Left lobe of liver (tissue), 2 donors: Measurements from ENCODE around the gene ZNRF1. TPM values are rescaled to one million over a fixed set of nuclear protein-coding genes. Genes with fewer than 3 reads are reported as not detected.
"Not testable (repeated sequence)": the region's sequence is repeated elsewhere in the genome, so short reads cannot be mapped to it uniquely, and the experiment has no call there.

Experiments used
- ATAC-seq: fragments of 200-7000 bp; cut with Tn5 transposase; one replicate; pipeline ENCODE4 v1.9.1; 2020; ENCODE audit warnings: mild to moderate bottlenecking, moderate library complexity
- DNase-seq: peaks from one replicate; pipeline ENCODE4 v3.0.0-alpha.2; 2020; ENCODE audit warnings: low spot score
- total RNA-seq: library from RNA; stranded (reverse); gene quantifications from one replicate; pipeline ENCODE4 v1.2.1, GENCODE V29; 2021
- donor health status: DM: no; HTN: no; CAD: no; lungs with moderate emphysema.
- donor health status: DM: no; HTN: yes; CAD: no.

The ZNRF1 gene
- total RNA-seq, 1 donor from 2014 or later, result 14.0 TPM

DNA sequence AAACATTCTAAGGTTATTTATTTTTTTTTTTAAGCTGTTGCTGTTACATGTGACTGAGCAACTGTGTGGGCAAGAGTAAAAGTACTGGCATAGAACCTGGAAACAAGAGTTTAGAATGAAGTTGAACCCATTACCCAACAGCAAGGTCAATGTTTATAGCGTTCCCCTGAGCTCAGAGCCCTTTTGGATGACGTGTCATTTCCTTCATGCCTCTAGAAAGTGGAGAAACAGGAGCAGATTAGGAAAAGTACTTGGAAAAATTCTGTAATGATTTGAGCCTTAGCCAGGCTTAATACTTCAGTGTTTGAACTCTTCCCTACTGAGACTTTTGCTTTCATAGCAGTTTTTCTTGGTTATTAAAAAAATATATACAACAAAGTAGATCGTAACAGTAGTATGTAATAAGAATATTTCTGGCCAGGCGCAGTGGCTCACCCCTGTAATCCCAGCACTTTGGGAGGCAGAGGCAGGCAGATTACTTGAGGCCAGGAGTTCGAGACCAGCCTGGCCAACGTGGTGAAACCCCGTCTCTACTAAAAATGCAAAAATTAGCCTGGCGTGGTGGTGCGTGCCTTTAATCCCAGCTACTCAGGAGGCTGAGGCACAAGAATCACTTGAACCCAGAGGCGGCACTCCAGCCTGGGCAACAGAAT lies 27.5 kb downstream of the ZNRF1 start:
- ATAC-seq, result peak; percentile 77
- not testable (repeated sequence) for DNase-seq

DNA sequence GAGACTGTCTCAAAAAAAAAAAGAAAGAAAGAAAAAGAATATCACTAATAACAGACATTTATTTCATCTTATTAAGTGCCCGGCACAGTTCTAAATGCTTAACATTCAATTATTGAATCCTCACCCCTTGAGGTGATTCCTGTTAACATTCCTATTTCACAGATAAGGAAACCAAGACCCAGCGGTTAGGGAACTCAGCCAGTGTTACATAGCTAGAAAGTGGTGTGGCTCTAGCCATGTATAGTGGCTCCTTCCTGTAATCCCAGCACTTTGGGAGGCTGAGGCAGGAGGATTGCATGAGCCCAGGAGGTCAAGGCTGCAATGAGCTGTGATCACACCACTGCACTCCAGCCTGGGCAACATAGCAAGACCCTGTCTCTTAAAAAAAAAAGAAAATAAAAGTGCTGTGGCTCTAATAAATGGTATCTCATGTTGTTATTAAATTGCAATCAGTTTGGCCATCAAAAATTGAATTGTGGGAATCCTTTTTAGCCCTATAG lies 28.1 kb downstream of the ZNRF1 start:
- no peak for ATAC-seq
- DNase-seq, result no peak

DNA sequence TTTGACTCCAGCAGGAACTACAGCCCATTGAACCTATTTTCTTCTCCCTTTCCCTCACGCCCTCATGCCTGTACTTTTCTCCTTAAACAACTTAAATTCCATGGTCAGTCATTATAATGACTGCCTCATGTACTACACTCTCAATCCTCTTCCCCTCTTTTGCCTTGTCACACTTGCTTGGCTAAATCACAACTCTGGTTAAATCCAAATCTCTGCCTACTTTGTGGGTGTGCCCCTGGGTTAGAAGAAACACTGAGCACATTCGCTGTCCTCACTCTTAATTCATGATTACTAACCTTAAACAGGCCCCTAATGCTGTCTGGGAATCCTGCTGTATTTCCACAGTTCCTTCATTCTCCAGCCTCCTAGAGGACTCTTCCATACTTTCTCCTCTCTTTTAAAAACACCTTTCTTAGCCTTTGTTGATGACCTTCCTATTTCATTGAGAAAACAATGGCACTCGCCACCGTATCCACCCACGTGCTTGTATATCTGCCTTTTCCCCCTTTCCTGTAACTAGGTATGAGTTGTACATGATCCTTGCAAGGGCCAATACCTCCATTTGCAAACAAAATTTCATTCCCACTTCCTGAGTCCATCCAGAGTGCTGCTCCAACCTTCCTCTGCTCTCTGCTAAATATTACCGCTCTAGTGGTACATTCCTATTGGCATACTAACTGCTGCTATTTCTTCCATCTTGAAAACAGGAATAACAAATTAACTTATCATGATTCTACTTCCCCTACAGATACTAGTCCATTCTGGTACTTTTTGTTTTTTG lies 28.9 kb downstream of the ZNRF1 start:
- DNase-seq (no peak), ATAC-seq (no peak)

DNA sequence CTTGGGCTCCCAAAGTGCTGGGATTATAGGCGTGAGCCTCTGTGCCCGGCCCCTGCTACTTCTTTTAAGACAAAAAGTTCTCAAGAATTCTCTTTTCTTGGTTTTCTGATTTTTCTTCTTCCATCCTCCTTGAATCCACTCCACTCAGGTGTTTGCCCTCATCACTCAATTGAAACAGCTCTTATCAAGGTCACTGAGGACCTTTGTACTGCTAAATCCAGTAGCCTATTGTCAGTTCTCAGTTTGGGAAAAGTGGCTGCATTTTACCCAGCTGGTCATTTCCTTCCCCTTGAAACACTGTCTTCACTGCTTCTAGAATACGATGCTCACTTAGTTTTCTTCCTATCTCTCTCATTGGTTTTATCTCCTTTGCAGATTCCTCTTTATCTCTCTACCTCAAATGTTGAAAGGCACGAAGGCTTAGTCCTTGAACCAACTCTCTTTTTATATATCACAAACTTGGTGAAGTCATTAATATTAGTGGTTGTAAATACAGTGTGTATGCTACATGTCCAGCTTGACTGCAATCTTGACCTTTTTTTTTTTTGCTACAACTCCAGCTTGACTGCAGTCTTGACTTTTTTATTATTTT lies 29.8 kb downstream of the ZNRF1 start:
- DNase-seq (no peak), ATAC-seq (peak; percentile 54)

DNA sequence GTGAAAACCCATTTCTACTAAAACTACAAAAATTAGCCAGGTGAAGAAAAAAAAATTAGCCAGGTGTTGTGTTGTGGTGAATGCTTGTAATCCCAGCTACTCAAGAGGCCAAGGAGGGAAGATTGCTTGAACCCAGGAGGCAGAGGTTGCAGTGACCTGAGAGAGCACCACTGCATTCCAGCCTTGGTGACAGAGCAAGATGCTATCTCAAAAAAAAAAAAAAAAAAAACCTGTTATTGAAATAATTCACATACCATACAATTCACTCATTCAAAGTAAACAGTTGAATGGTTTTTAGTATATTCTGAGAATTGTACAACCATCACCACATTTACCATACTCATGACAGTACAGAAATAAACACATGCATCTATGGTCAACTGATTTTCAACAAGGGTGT lies 31.0 kb downstream of the ZNRF1 start:
- DNase-seq, result no peak
- ATAC-seq, result no peak

DNA sequence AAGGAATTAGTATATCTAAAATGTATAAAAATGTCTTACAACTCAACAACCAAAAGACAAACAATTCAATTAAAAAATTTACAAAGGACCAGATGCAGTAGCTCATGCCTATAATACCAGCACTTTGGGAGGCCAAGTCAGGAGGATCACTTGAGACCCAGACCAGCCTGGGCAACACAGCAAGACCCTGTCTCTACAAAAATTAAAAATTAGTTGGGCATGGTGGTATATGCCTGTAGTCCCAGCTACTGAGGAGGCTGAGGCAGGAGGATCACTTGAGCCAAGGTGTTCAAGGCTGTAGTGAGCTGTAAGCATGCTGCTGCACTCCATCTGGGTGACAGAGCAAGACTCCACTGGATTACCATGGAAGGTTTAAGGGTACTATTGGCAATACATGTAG lies 33.8 kb downstream of the ZNRF1 start:
- DNase-seq (no peak), ATAC-seq (no peak)

DNA sequence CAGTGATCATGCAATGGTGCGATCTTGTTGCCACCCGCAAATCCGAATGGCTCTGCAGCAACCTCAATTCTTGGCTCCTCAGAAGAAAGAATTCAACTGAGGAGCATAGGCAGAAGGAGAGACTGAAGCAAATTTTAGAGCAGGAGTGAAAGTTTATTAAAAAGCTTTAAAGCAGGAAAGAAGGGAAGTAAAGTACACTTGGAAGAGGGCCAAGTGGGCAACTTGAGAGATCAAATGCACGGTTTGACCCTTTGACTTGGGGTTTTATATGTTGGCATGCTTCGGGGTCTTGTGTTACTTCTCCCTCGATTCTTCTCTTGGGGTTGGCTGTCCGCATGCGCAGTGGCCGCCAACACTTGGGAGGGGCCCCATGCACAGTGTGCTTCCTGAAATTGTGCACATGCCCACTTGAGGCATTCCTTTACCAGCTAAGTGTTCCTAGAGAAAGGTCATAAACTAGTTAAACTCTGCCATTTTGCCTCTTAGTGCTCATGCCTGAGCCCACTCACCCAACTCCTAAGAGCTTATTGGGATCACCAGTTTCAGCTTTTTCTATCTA lies 36.7 kb downstream of the ZNRF1 start:
- no peak for ATAC-seq
- peak; percentile 37 for DNase-seq

DNA sequence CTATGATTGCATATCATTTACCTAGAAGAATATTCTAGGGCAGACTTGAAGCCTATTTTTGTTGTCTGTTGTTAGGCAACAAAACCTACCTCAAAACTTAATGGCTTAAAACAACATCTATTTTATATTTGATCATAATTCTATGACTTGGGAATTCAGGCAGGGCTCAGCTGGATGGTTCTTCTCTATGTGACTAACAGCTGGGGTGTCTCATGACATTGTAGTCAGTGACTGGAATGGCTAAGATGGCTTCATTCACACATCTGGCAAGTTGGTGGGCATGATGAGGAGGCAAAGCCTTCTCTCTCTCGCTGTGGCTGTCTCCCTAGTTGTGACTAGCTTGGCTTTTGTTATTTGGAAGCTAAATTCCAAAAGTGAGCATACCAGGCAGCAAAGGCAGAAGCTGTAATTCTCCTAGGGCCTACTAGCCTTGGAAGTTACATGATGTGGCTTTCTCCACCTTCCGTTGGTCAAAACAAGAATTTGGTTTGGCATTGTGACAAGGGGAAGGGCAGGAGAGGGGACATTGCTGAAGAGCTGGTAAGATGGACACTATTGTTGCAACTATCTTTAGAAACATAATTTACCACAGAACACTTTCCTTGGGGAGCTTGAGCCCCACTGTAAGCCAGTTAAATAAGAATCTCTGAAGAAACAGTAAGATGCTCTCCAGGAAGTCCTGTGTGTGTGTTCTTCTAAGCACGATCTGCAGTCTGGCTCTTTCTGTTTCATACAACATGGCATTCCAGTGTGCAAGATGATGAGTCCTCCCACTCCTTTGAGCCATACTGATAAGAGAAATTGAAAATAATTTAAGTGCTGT lies 39.4 kb downstream of the ZNRF1 start:
- no peak for ATAC-seq
- peak; percentile 18 for DNase-seq

DNA sequence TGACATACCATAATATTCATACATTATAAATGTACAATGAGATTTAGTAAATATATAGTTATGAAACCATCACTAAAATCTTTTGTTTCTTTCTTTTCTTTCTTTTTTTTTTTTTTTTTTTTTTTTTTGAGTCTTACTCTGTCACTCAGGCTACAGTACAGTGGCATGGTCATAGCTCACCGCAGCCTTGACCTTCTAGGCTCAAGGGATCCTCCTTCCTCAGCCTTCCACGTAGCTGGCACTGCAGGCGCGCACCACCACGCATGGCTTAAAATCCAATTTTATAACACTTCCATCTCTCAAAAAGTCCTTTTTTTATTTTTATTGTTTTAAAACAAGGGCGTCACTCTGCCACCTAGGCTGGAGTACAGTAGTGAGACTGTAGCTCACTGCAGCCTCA lies 41.1 kb downstream of the ZNRF1 start:
- ATAC-seq (no peak), DNase-seq (peak; percentile 32)

DNA sequence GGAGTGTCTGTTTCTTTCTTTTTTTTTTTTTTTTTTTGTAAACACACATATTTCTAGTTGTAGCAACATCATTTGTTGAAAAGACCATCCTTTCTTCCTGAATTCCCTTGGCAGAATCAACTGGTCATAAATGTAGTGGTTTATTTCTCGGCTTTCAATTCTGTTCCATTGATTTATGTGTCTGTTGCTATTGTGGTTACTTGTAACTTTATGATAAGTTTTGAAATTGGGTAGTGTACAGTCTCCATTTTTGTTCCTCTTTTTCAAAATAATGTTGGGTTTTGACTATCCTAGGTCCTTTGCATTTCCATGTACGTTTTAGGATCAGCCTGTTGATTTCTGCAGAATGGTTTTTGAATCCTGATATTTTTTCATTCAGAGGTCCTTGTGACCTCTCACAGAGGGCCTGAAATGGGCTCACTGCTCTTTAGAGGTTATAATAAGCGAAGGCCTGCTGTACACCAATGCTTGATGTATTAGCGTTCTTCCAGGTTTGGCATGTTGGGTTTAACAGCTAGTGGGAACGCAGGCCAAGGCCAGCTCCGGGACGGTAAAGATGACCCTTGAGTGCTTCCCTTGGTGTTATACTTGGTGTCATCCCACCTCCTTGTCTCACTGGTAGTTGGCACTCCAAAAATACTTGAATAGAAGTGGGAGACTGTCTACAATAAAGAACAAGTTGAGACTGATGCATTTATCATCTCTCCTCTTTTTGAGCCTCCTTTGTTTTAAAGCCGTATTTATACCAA lies 43.8 kb downstream of the ZNRF1 start:
- DNase-seq, result peak; percentile 35
- ATAC-seq, result no peak

DNA sequence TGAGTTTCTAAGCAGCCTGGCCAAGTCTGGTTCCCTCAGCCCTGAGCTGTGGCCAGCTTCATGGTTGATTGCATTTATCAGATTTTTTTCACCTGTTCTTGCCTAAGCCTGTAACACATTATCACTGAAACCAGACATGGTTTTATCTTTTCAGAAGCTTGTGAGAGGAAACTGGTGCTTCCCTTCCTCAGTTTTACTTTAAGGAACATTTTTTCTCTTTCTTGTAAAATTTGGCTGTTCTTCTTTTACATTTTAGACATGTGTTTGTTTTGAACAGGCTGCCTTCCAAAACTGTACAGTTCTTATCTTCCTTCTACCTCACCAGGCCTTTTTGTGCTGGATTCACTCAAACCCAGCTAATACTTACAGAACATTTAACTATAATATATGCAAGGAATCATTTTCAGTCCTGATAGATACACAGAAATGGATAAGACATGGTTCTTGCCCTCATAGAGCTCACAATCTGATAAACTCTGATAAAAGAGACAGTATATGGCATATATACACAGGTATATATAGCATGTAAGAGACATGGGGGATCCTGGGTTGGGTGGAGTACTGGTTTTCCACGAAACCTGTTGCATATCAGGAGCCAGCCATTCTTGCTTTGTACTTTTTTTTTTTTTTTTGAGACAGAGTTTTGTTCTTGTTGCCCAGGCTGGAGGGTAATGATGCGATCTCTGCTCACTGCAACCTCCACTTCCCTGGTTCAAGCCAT lies 44.5 kb downstream of the ZNRF1 start:
- ATAC-seq (peak; percentile 81), DNase-seq (peak; percentile 35)

DNA sequence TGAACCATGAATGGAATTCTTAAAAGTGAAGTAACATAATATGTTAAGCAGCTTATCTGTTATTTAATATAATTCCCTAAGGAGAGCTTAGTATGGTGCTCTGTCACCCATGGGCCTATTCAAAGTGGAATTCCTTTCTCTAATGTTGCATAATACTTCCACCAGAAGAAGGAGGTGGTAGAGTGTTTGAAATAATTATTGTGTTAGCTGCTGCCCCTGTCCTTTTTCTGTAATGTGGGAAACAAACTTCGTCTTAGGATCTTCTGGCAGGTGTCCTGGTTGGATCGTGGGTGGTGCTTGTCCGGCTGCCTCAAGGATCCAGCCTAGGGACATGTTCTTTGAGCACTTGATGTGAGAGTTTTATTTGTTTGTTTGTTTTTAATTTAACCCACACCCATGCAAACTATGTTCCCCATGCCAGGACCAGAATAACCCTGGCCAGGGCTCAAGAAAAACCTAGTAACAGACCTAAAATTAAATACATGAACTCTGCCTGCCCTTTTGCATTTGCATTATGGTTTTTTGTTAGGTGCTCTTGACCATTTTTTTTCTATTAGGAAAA lies 46.1 kb downstream of the ZNRF1 start:
- ATAC-seq (peak; percentile 7), DNase-seq (peak; percentile 24)

DNA sequence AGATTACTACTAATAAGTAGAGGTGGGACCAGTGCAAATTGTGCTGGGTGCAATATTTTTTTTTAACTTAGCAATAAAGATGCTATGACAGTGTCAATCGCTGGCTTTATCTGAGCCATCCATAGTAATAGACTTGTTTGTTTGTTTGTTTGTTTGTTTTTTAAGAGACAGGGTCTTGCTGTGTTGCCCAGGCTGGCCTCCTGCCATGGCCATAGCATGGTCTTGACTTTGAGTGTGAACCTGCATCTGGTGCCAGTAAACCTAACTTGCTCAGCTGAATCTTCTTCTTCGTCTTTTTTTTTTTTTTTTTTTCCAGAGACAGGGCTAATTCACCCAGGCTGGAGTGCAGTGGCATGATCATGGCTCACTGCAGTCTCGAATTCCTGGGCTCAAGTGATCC lies 46.6 kb downstream of the ZNRF1 start:
- ATAC-seq, result no peak
- no peak for DNase-seq

DNA sequence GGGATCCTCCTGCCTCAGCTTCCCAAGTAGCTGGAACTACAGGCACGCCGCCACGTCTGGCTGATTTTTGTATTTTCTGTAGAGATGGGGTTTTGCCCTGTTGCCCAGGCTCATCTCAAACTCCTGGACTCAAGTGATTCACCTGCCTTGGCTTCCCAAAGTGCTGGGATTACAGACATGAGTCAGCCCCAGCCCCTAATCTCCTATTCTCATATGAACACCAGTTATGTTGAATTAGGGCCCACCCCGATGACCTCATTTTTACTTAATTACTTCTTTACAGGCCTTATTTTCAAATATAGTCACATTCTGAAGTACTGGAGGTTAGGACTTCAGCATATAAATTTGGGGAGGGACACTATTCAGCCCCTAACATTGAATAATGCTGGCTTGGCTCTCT lies 49.2 kb downstream of the ZNRF1 start:
- no peak for DNase-seq
- ATAC-seq, result no peak

DNA sequence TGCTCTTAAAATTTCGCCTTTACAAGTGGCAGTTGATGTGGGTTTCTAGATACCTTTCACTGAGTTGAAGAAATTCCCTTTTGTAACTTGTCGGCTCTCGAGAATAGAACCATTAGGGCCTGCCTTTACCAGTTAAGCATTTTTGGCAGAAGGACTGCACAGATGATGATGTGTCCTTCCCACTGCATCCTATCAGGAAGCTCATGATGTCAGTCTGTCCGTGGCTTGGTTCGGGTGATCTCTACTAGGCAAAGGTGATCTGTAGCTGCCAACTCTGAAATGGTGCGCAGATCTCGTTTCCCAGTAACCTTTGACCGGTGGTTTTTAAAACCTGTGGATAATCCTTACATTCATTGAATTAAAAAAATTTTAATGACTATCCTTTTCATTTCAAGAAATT lies 49.7 kb downstream of the ZNRF1 start:
- ATAC-seq (peak; percentile 83), DNase-seq (no peak)

DNA sequence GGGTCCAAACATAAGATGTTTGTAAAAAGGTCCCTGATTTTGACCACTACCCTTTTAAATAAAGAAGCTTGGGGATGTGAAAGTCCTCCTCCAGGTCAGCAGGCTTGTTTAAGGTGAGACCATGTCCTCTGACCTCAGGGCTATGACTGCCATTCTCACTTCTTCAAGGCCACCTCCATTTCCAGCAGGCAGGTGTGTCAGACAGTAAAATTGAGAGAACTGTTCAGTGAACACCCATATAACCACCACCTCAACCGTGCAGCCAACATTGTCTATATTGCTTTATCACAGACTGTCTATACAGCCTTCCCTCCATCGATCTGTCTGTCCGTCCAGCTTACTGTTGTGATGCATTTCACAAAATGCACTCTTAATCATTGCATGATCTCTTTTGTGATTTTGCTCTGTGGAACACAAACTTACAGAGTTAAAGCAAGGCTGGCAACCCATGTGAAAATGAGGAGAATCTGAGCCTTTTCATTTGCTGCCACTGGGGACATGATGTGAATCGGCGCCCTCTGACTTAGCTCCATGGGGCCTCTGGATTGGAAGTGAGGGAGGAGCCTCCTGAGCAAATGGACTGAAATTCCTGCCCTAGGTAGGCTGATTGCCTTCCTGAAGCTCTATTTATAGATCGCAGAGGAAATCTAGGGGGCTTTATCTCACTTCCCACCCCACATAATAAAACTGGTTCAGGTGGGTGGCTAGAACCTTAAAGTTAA lies 53.8 kb downstream of the ZNRF1 start:
- ATAC-seq (no peak), DNase-seq (no peak)

DNA sequence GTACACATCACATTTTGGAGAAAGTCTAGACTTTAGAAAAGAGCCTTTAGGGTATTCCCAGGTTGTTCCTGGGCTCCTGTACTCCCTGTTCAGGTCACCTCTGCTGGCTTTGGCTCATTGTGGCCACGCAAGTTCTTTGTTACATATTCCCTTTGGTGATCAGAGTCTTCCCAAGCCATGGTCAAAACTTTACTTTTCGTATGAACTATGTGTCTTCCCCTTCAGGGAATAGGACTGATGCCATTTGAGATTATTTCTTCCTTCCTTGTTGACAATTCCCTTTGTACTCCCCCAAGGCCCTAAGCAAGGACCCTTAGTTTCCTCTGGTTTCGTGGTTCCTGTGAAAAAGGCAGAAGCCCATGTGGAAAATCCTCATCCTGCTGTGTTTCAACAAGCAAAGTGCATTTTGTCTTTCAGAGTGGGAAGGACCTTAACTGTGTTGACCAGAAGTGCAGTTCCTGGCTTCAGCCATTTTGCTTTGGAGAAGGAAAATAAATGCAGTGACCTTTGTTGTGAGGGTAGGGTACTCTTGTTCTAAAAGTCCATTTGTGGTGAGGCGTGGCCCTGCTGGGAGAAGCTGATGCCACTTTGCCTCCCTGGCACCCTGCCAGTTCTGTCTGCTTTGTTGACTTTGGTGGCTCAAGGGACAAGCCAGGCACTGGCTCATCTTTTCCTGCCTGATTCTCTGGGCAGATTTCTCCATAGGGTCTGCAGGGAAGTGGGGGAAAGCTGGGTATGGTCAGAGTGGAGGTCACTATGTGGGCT lies 55.1 kb downstream of the ZNRF1 start:
- peak; percentile 91 for ATAC-seq
- peak; percentile 97 for DNase-seq

DNA sequence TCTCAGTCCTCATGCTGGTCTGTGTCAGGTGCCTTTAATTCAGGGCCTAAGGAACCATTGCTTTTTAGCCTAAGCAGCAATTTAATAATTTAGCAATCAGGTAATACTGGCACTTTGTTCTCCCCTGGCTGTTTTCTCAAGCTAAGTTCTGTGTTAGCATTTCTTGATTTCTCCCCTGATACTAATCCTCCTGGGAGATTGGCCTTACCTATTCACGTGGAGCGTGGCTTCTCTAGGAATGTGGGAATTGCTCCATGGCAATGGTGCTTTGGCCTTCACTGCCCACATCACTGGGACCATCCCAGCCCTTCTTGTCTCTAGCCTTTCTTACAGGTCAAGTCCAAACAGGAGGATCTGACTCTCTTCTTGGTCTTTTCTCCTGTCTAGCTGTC lies 55.7 kb downstream of the ZNRF1 start:
- DNase-seq (no peak), ATAC-seq (peak; percentile 52)
